Neural cell (in vitro differentiated cells): Measurements from ENCODE around the gene ZFP64.

Experiments used
- CTCF ChIP-seq: fragments of 450-650 bp; IDR thresholded peaks from 2 replicates; pipeline ENCODE4 v1.5.1; 2014; ENCODE audit warnings: antibody characterized with exemption, mild to moderate bottlenecking, moderate library complexity; ENCODE audit not compliant: poor library complexity, severe bottlenecking
- POLR2AphosphoS5 ChIP-seq: IDR thresholded peaks from 2 replicates; pipeline ENCODE4 v1.6.1; 2012

- TF ChIP-seq CTCF (no peak), POLR2AphosphoS5 (no peak)
Observed at GRCh38 chr20:52219441-52219840, 27.9 kb upstream of the ZFP64 start.
